Stimulated activated CD8-positive, alpha-beta memory T cell treated with anti-CD3 and anti-CD28 coated beads, Interleukin-12 subunit alpha, Interleukin-12 subunit beta, amount 100 ng/mL, for 24 hours (primary cell): ENCODE results near the gene UBXN10.

Experiments
- DNase-seq: peaks from one replicate; pipeline ENCODE4 v3.0.0-alpha.2; 2020; ENCODE audit errors: extremely low read depth

UBXN10 gene

GRCh38 chr1:20185834-20186782, at the start of gene UBXN10, which contains the start of gene PLA2G2C:
TSS of gene UBXN10 (plus strand) at chr1:20186096. CDS start at chr1:20190562, 4,466 bp downstream.
TSS of gene PLA2G2C (minus strand) at chr1:20186518. CDS start at chr1:20177363, 9,155 bp downstream.
- no peak for DNase-seq

- no peak for DNase-seq
Observed at GRCh38 chr1:20136249-20136648, 49.6 kb upstream of the UBXN10 start.

GRCh38 chr1:20137055-20137454, 48.8 kb upstream of the UBXN10 start:
- no peak for DNase-seq

GRCh38 chr1:20137604-20138003, 48.3 kb upstream of the UBXN10 start:
- DNase-seq = no peak

- DNase-seq = no peak
Observed at GRCh38 chr1:20138346-20138745, 47.5 kb upstream of the UBXN10 start.

- no peak for DNase-seq
Observed at GRCh38 chr1:20138961-20139550, 46.8 kb upstream of the UBXN10 start, which contains the start of gene PLA2G2F. TSS of gene PLA2G2F (plus strand) at chr1:20139323. CDS start at chr1:20139428, 105 bp downstream.

GRCh38 chr1:20139776-20140612, 45.9 kb upstream of the UBXN10 start:
- DNase-seq = no peak

- no peak for DNase-seq
Observed at GRCh38 chr1:20141001-20141400, 44.9 kb upstream of the UBXN10 start.

GRCh38 chr1:20141466-20141865, 44.4 kb upstream of the UBXN10 start:
- no peak for DNase-seq

GRCh38 chr1:20142001-20142710, 43.7 kb upstream of the UBXN10 start:
- no peak for DNase-seq

GRCh38 chr1:20143318-20143717, 42.6 kb upstream of the UBXN10 start:
- DNase-seq = no peak

GRCh38 chr1:20143734-20144565, 41.9 kb upstream of the UBXN10 start:
- DNase-seq = no peak

- no peak for DNase-seq
Observed at GRCh38 chr1:20147846-20148570, 37.9 kb upstream of the UBXN10 start.

GRCh38 chr1:20148571-20149500, 37.1 kb upstream of the UBXN10 start:
- no peak for DNase-seq

GRCh38 chr1:20149601-20150325, 36.1 kb upstream of the UBXN10 start:
- no peak for DNase-seq

- no peak for DNase-seq
Observed at GRCh38 chr1:20150326-20150705, 35.6 kb upstream of the UBXN10 start.

GRCh38 chr1:20150969-20151368, 34.9 kb upstream of the UBXN10 start:
- no peak for DNase-seq
